HG02885 (cell line): ENCODE measurements around the gene PROKR2.

Experiments
- ATAC-seq: cut with Tn5 transposase; IDR thresholded peaks from one replicate; pipeline ENCODE4 v1.9.1; 2021; ENCODE audit warnings: mild to moderate bottlenecking; ENCODE audit not compliant: unreplicated experiment, poor library complexity

PROKR2 gene

DNA sequence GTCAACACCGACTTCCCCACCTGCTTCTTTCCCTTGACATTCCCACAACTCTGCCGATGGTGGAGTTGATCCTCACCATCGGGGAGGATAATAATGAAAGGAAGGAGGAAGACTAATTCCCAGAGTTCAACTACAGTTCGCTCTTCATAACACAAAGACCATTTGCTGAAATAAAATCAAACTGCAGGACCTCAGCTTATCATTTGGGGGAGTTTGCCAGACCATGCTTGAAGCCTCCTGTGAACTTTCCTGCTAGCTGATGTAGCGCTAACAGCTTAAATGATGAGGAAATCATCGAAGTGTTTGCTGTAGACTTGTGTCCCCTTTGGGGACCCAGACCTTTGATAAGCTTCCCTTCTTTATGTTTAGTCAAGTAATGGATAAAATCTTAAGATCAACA is 26.2 kb downstream of the PROKR2 start:
- ATAC-seq = no peak

GRCh38 chr20:5282561-5282960 is 34.2 kb downstream of the PROKR2 start:
- ATAC-seq = no peak

- ATAC-seq = no peak
Measured at GRCh38 chr20:5279661-5280060, 37.1 kb downstream of the PROKR2 start.

DNA sequence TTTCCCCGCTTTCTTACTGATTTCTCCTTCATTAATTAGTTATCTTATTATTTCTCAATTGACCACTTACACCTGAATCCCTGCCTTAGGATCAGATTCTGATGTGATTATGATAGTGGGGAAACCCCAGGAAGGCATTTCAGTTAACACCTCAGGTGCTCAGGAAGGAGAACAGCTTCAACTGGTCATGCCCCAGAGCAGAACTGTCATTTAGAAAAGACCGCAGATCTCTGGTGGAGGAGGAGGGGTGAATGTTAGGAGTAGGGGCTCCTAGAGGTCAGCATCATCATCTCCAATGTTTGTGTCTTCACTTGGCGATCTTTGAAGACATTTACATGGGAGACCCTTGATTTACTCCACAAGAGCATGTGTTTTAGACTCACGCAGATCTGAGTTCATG is 44.5 kb downstream of the PROKR2 start:
- no peak for ATAC-seq

DNA sequence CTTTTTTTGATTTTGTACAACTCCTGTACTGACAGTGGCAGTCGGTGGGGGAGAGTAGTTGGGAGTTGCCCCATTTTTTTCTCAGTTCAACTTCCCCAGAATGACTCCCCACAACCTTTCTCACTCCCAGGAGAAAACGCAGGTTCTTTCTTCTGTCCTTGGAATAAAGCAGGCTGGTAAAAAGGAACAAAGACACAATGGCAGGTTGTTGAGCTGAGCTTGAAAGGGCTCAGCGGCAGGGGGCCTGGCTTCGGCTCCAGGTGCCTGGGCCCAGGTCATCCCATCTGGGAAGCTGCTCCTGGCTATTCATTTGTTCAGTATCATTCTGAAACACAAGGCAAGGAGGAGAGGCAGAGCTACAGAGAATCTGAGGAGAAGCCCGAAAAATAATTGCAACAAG is 46.2 kb downstream of the PROKR2 start:
- ATAC-seq = no peak

DNA sequence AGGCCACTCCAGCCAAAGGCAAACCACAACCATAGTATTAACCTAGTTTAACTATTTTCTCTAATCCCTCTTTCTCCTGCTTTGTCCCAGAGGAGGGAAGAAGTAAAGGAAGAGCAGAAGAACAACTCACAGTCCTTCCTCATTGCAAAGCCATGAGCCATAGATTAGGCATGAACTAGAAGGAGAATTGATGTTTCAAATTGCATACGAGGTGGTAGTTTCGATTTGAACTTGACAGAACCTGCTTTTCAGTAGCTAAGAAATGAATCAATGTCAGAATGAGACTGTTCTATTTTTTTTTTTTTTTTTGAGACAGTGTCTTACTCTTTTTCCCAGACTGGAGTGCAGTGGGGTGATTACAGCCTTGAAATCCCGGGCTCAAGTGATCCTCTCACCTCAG is 48.3 kb downstream of the PROKR2 start:
- ATAC-seq = no peak

- ATAC-seq = no peak
Measured at GRCh38 chr20:5267092-5267491, 49.7 kb downstream of the PROKR2 start.
